ENCODE data around the gene SLC25A14. TPM values are rescaled to one million over a fixed set of nuclear protein-coding genes. Genes with fewer than 3 reads are reported as not detected.

The SLC25A14 gene
- polyA plus RNA-seq, 2 of the 4 experiments (the other 2 are of a cell fraction), result 23.0 to 34.8 TPM

DNA sequence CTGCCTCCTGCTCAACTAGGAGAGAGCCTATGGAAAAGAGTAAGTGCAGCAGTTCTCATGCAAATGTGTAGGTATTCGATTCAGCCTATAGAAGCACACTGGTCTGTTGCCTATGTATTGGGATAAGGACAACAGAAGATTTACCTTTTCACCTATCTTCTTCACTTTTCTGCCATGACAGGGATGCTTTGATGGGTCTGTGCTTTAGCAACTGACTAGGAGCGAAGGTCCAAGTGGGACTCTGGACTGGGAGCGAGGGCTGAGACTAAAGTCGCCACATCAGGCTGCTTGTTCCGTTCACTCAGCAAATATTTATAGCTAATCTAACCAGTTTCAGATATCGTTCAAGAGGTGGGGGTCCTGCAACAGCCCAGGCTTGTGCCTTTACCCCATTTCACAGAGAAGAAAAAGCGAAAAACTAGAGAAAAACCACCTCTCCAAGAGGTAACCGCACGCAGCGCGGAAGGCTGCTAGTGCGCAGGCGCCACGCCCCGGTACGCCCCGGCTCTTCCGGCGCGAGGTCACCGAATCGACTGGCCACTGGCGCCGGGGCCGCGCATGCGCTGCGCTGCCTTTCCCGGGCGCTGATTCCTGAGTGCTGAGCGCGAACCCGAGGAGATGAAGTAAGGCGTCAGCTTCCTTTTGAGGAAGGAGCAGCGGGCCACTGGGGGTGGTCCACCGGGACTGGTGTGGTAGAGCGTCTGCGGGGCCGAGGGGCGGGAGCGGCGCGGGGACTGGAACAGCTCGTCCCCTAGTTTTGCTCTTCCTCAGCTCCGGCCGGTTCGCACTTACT lies 61.9 kb downstream of the SLC25A14 start, which contains the start of gene RBMX2:
RBMX2 (plus strand) TSS at position 573 of the 793 bp plus-strand sequence; CDS start at position 619, 46 bp downstream.
- ChIA-PET POLR2A (interaction anchor here (1.0 kb wide), 1 partner anchor 8 kb away, joined by 3 read pairs; no protein-coding TSS in a partner anchor), CTCF (interaction anchor here (1.7 to 2.3 kb wide), 2 partner anchors 8 to 174 kb away, joined by 3 to 7 read pairs; no protein-coding TSS in a partner anchor)

DNA sequence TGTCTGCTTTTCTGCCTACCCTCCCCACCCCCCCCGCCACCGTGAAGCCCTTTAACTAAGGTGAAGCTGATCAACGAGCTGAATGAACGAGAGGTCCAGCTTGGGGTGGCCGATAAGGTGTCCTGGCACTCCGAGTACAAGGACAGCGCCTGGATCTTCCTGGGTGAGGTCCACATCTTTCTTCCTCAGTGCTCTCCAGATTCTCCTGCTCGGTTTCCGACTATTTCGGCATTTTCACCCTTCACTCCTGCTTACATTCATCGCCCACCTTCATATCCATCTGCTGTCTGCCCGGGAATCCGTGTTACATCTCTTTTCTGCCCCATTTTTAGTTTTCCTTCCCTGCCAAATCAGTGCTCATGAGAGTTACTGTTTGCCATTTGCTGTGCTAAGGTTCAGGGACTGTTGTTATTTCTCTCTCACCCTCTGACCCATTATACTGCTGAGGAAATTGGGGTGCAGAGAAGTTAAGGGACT lies 62.5 kb downstream of the SLC25A14 start:
- peak; percentile 47 to 57; a peak in 5 of 6 replicates for ATAC-seq
- Histone ChIP-seq H3K4me1 (peaks cover 4% of the 10 kb centered on the region; the same call in 1 of the 3 replicates), H3K4me3 (peak overlapping the region; percentile 65), H3K4me2 (peak overlapping the region; percentile 92), H3K9me3 (no peaks in the 10 kb centered on the region), H3K27ac (peak overlapping the region; percentile 75 to 95)
- CTCF ChIA-PET, result interaction anchor here (1.7 to 2.3 kb wide), 2 partner anchors 9 to 174 kb away, joined by 3 to 7 read pairs; no protein-coding TSS in a partner anchor
- DNase-seq (ENCODE audit: low read depth in 1 of 2, low spot score in 1 of 2), result no peak
- POLR2A ChIA-PET, result interaction anchor here (1.0 kb wide), 1 partner anchor 9 kb away, joined by 3 read pairs; no protein-coding TSS in a partner anchor
- FAIRE-seq, result peak; percentile 46
- TF ChIP-seq SMC3 (IDR thresholded peaks at IDR 0.05), result no peak
- no peak for TF ChIP-seq ZNF302 (CRISPR knock-in tag; IDR thresholded peaks at IDR 0.05)
- TF ChIP-seq NR3C1 (IDR thresholded peaks at IDR 0.05), result no peak
- no peak for TF ChIP-seq FOSB (CRISPR knock-in tag; IDR thresholded peaks at IDR 0.05)
- TF ChIP-seq MAZ (IDR thresholded peaks at IDR 0.05; ENCODE audit: borderline replicate concordance, low read depth, low read length), result no peak
- TF ChIP-seq RNF2 (IDR thresholded peaks at IDR 0.05; ENCODE audit: borderline replicate concordance, low read depth), result no peak
- TF ChIP-seq GATA3 (IDR thresholded peaks at IDR 0.05; ENCODE audit: borderline replicate concordance), result no peak
- no peak for TF ChIP-seq CHD4 (IDR thresholded peaks at IDR 0.05; ENCODE audit: borderline replicate concordance)
- no peak for TF ChIP-seq RFX5 (IDR thresholded peaks at IDR 0.05)
- TF ChIP-seq RCOR1 (IDR thresholded peaks at IDR 0.05; ENCODE audit: low read depth, low read length), result no peak
- no peak for TF ChIP-seq ESRRA (IDR thresholded peaks at IDR 0.05; ENCODE audit: borderline replicate concordance, low read length)
- no peak for TF ChIP-seq JUN (IDR thresholded peaks at IDR 0.05)
- no peak for TF ChIP-seq HEYL (CRISPR knock-in tag; IDR thresholded peaks at IDR 0.05)
- under 1% methylated on average over 11 of the region's 13 CpGs for WGBS (ENCODE audit: missing lambda C conversion rate)

More for the DNA sequence above, 61.9 kb downstream of the SLC25A14 start, which contains the start of gene RBMX2:
- ATAC-seq, result peak; percentile 96 to 99
- Histone ChIP-seq H3K4me2 (peak within 1 kb of the TSS; percentile 92), H3K27ac (peak within 1 kb of the TSS; percentile 75 to 95), H3K9me3 (no peaks in the 10 kb centered on the region), H3K4me3 (peak within 1 kb of the TSS; percentile 65), H3K4me1 (peaks cover 4% of the 10 kb centered on the region; the same call in 1 of the 3 replicates)
- peak; percentile 92 for FAIRE-seq
- peak; percentile 80 to 88 for DNase-seq (ENCODE audit: low read depth in 1 of 2, low spot score in 1 of 2)
- TF ChIP-seq ZC3H11A (IDR thresholded peaks at IDR 0.05) (no peak), PHF8 (IDR thresholded peaks at IDR 0.05; ENCODE audit: borderline replicate concordance, low read depth) (peak; percentile 92; the same call in 1 of the 2 replicates), RCOR1 (IDR thresholded peaks at IDR 0.05; ENCODE audit: low read depth, low read length) (no peak), RARB (CRISPR knock-in tag; IDR thresholded peaks at IDR 0.05) (no peak), KDM5A (IDR thresholded peaks at IDR 0.05) (no peak), MAZ (IDR thresholded peaks at IDR 0.05; ENCODE audit: borderline replicate concordance, low read depth, low read length) (no peak), POLR2A (IDR thresholded peaks at IDR 0.05; ENCODE audit: low read length) (peak; percentile 69), ZFP36 (IDR thresholded peaks at IDR 0.05; ENCODE audit: borderline replicate concordance, partially characterized antibody) (no peak), MAFK (IDR thresholded peaks at IDR 0.05; ENCODE audit: partially characterized antibody) (peak; percentile 53), JUN (IDR thresholded peaks at IDR 0.05) (peak in 1 of 2 experiments; percentile 81; a peak in 2 of 5 replicates), EHF (CRISPR knock-in tag; IDR thresholded peaks at IDR 0.05) (no peak), CBX8 (IDR thresholded peaks at IDR 0.05) (no peak), HOXA7 (CRISPR knock-in tag; IDR thresholded peaks at IDR 0.05) (no peak), FOSL2 (IDR thresholded peaks at IDR 0.05) (no peak), FOSL2 (CRISPR knock-in tag; IDR thresholded peaks at IDR 0.05) (no peak), EHMT2 (IDR thresholded peaks at IDR 0.05; ENCODE audit: low read depth) (no peak)
- TF ChIP-seq, protein P1, sequence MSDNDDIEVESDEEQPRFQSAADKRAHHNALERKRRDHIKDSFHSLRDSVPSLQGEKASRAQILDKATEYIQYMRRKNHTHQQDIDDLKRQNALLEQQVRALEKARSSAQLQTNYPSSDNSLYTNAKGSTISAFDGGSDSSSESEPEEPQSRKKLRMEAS (IDR thresholded peaks at IDR 0.05), result peak; percentile 65
- TF ChIP-seq, protein P2, sequence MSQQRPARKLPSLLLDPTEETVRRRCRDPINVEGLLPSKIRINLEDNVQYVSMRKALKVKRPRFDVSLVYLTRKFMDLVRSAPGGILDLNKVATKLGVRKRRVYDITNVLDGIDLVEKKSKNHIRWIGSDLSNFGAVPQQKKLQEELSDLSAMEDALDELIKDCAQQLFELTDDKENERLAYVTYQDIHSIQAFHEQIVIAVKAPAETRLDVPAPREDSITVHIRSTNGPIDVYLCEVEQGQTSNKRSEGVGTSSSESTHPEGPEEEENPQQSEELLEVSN (IDR thresholded peaks at IDR 0.05; ENCODE audit: borderline replicate concordance, low read depth), result no peak
- TF ChIP-seq, protein P3, sequence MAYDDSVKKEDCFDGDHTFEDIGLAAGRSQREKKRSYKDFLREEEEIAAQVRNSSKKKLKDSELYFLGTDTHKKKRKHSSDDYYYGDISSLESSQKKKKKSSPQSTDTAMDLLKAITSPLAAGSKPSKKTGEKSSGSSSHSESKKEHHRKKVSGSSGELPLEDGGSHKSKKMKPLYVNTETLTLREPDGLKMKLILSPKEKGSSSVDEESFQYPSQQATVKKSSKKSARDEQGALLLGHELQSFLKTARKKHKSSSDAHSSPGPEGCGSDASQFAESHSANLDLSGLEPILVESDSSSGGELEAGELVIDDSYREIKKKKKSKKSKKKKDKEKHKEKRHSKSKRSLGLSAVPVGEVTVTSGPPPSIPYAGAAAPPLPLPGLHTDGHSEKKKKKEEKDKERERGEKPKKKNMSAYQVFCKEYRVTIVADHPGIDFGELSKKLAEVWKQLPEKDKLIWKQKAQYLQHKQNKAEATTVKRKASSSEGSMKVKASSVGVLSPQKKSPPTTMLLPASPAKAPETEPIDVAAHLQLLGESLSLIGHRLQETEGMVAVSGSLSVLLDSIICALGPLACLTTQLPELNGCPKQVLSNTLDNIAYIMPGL (CRISPR knock-in tag; IDR thresholded peaks at IDR 0.05; ENCODE audit: borderline replicate concordance), result no peak
- TF ChIP-seq, protein P4, sequence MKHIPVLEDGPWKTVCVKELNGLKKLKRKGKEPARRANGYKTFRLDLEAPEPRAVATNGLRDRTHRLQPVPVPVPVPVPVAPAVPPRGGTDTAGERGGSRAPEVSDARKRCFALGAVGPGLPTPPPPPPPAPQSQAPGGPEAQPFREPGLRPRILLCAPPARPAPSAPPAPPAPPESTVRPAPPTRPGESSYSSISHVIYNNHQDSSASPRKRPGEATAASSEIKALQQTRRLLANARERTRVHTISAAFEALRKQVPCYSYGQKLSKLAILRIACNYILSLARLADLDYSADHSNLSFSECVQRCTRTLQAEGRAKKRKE (CRISPR knock-in tag; IDR thresholded peaks at IDR 0.05; ENCODE audit: low read depth), result no peak
- TF ChIP-seq, protein P5, sequence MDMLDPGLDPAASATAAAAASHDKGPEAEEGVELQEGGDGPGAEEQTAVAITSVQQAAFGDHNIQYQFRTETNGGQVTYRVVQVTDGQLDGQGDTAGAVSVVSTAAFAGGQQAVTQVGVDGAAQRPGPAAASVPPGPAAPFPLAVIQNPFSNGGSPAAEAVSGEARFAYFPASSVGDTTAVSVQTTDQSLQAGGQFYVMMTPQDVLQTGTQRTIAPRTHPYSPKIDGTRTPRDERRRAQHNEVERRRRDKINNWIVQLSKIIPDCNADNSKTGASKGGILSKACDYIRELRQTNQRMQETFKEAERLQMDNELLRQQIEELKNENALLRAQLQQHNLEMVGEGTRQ (IDR thresholded peaks at IDR 0.05), result no peak
- TF ChIP-seq, protein P6, sequence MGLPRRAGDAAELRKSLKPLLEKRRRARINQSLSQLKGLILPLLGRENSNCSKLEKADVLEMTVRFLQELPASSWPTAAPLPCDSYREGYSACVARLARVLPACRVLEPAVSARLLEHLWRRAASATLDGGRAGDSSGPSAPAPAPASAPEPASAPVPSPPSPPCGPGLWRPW (IDR thresholded peaks at IDR 0.05), result no peak
- TF ChIP-seq, protein P7, sequence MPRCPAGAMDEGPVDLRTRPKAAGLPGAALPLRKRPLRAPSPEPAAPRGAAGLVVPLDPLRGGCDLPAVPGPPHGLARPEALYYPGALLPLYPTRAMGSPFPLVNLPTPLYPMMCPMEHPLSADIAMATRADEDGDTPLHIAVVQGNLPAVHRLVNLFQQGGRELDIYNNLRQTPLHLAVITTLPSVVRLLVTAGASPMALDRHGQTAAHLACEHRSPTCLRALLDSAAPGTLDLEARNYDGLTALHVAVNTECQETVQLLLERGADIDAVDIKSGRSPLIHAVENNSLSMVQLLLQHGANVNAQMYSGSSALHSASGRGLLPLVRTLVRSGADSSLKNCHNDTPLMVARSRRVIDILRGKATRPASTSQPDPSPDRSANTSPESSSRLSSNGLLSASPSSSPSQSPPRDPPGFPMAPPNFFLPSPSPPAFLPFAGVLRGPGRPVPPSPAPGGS (IDR thresholded peaks at IDR 0.05), result peak; percentile 41; the same call in 1 of the 3 replicates
- under 1% methylated on average over 37 of the region's 47 CpGs for WGBS (ENCODE audit: missing lambda C conversion rate)

Data from A549 (cell line).